Loucy (cell line): ENCODE results near the gene IGSF23.

Experiments
- H2AFZ ChIP-seq: fragments of 200-600 bp; sonication (generic); 2 replicates; pipeline ENCODE4 v1.6.0; 2016; ENCODE audit warnings: antibody characterized with exemption, mild to moderate bottlenecking, low read length, moderate library complexity
- H3F3A ChIP-seq: fragments of 200-600 bp; 2 replicates; pipeline ENCODE4 v1.6.0; 2016; ENCODE audit warnings: antibody characterized with exemption, low read depth, mild to moderate bottlenecking
- H3K27me3 ChIP-seq: fragments of 200-600 bp; sonication (generic); 2 replicates; pipeline ENCODE4 v1.6.1; 2014; ENCODE audit warnings: low read length, mild to moderate bottlenecking; ENCODE audit not compliant: insufficient read depth, poor library complexity, severe bottlenecking
- H3K36me3 ChIP-seq: fragments of 200-600 bp; sonication (generic); 2 replicates; pipeline ENCODE4 v1.6.1; 2016; ENCODE audit warnings: low read length; ENCODE audit not compliant: insufficient read depth
- H3K4me1 ChIP-seq: fragments of 200-600 bp; sonication (generic); 2 replicates; pipeline ENCODE4 v1.5.1; 2014; ENCODE audit warnings: low read length, mild to moderate bottlenecking; ENCODE audit not compliant: insufficient read depth, poor library complexity, severe bottlenecking
- H3K4me2 ChIP-seq: fragments of 200-600 bp; sonication (generic); 2 replicates; pipeline ENCODE4 v1.6.0; 2014; ENCODE audit warnings: antibody characterized with exemption, low read length, low read depth, mild to moderate bottlenecking; ENCODE audit not compliant: poor library complexity, severe bottlenecking
- H3K4me3 ChIP-seq: fragments of 200-600 bp; sonication (generic); 2 replicates; pipeline ENCODE4 v1.5.1; 2014; ENCODE audit warnings: low read length, mild to moderate bottlenecking, mixed read lengths; ENCODE audit not compliant: poor library complexity, severe bottlenecking
- H3K79me2 ChIP-seq: fragments of 200-600 bp; sonication (generic); 2 replicates; pipeline ENCODE4 v1.6.1; 2014; ENCODE audit warnings: low read length; ENCODE audit not compliant: insufficient read depth
- H3K9ac ChIP-seq: fragments of 200-600 bp; sonication (generic); 2 replicates; pipeline ENCODE4 v1.6.0; 2014; ENCODE audit warnings: mild to moderate bottlenecking, low read depth, low read length, moderate library complexity; ENCODE audit not compliant: poor library complexity, severe bottlenecking
- H3K9me2 ChIP-seq: fragments of 200-600 bp; sonication (generic); replicated peaks from 2 replicates; pipeline ENCODE4 v1.6.1; 2016; ENCODE audit warnings: low read depth, low read length, mixed read lengths
- H3K9me3 ChIP-seq: fragments of 200-600 bp; sonication (generic); 2 replicates; pipeline ENCODE4 v1.6.1; 2014; ENCODE audit warnings: mild to moderate bottlenecking, antibody characterized with exemption, low read length, low read depth; ENCODE audit not compliant: insufficient read depth
- H4K20me1 ChIP-seq: fragments of 200-600 bp; sonication (generic); 2 replicates; pipeline ENCODE4 v1.6.0; 2014; ENCODE audit warnings: antibody characterized with exemption, low read length, mild to moderate bottlenecking; ENCODE audit not compliant: insufficient read depth, poor library complexity, severe bottlenecking
- EZH2phosphoT487 ChIP-seq: fragments of 200-600 bp; IDR thresholded peaks from 2 replicates; pipeline ENCODE4 v1.6.1; 2018; ENCODE audit warnings: antibody characterized with exemption, mild to moderate bottlenecking, moderate library complexity, borderline replicate concordance
- TF ChIP-seq, protein P1 (sequence below): fragments of 200-600 bp; sonication (generic); conservative IDR thresholded peaks from 2 replicates; pipeline ENCODE4 v1.5.1; 2014; ENCODE audit warnings: mild to moderate bottlenecking, antibody characterized with exemption, low read length

IGSF23 gene

DNA sequence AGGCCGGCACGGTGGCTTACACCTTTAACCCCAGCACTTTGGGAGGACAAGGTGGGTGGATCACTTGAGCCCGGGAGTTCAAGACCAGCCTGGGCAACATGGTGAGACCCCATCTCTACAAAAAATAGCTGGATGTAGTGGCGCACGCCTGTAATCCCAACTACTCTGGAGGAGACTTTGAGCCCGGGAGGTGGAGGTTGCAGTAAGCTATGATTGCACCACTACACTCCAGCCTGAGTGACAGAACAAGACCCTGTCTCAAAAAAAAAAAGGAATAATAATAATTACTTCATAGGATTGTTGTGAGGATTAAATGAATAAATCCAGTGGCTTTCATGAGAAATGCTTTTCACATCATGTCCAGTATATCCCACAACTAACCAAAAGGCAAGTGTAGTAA is 8.0 kb downstream of the IGSF23 start:
- no peaks in the 10 kb centered on the region for H3K27me3 ChIP-seq
- no peaks in the 10 kb centered on the region for H3K9me2 ChIP-seq
- H3K9me3 ChIP-seq: no peaks in the 10 kb centered on the region; the same call in 1 of the 2 replicates
- no peaks in the 10 kb centered on the region for H3F3A ChIP-seq
- H3K4me1 ChIP-seq: no peaks in the 10 kb centered on the region
- no peak overlapping the region for H3K4me2 ChIP-seq
- H3K4me3 ChIP-seq: no peak overlapping the region
- H3K36me3 ChIP-seq: no peaks in the 10 kb centered on the region
- TF ChIP-seq EZH2phosphoT487: no peak
- TF ChIP-seq, protein P1, sequence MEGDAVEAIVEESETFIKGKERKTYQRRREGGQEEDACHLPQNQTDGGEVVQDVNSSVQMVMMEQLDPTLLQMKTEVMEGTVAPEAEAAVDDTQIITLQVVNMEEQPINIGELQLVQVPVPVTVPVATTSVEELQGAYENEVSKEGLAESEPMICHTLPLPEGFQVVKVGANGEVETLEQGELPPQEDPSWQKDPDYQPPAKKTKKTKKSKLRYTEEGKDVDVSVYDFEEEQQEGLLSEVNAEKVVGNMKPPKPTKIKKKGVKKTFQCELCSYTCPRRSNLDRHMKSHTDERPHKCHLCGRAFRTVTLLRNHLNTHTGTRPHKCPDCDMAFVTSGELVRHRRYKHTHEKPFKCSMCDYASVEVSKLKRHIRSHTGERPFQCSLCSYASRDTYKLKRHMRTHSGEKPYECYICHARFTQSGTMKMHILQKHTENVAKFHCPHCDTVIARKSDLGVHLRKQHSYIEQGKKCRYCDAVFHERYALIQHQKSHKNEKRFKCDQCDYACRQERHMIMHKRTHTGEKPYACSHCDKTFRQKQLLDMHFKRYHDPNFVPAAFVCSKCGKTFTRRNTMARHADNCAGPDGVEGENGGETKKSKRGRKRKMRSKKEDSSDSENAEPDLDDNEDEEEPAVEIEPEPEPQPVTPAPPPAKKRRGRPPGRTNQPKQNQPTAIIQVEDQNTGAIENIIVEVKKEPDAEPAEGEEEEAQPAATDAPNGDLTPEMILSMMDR: no peak
- H3K9ac ChIP-seq: no peak overlapping the region
- H2AFZ ChIP-seq: no peak overlapping the region
- no peaks in the 10 kb centered on the region for H4K20me1 ChIP-seq
- H3K79me2 ChIP-seq: no peaks in the 10 kb centered on the region

DNA sequence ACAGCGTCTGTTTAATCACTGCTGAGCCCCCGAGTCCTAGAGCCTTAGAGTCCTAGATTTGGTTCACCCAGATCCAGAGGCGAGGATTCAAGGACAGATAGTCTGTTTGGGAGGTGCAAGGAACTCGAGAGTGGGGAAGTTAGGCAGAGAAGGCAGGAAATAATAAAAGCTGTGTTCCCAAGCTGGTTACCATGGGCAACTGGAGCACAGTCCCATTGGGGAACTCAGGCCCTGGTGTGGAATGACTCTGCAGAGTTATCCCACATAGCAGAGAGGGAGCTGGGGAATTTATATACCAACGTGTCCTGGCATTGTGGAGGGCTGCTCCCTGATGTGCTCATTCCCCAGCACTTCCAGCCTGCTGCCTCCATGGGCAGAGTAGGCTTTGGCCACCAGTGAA is 9.7 kb downstream of the IGSF23 start:
- H3K4me2 ChIP-seq: no peak overlapping the region
- H3K79me2 ChIP-seq: no peaks in the 10 kb centered on the region
- H2AFZ ChIP-seq: no peak overlapping the region
- no peaks in the 10 kb centered on the region for H3K4me1 ChIP-seq
- H3K9ac ChIP-seq: no peak overlapping the region
- no peaks in the 10 kb centered on the region; the same call in 1 of the 2 replicates for H3K9me3 ChIP-seq
- no peaks in the 10 kb centered on the region for H3K36me3 ChIP-seq
- H3K4me3 ChIP-seq: no peak overlapping the region
- H3F3A ChIP-seq: no peaks in the 10 kb centered on the region
- H3K27me3 ChIP-seq: no peaks in the 10 kb centered on the region
- no peak for TF ChIP-seq EZH2phosphoT487
- TF ChIP-seq, protein P1: no peak
- H4K20me1 ChIP-seq: no peaks in the 10 kb centered on the region
- H3K9me2 ChIP-seq: no peaks in the 10 kb centered on the region

DNA sequence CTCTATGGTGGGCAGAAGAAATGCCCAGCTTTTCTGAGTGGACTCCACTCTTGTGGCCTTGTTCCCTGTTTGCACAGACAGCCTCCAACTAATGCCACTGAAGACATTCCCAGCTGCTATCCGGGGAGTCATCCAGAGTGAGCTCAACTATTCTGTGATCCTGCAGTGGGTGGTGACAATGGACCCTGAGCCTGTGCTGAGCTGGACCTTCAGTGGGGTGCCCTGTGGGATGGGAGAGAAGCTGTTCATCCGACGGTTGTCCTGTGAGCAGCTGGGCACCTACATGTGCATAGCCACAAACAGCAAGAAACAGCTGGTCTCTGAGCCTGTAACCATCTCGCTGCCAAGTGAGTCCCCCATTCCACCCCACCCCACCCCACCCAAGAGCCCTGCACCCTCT is 10.3 kb downstream of the IGSF23 start:
- no peak for TF ChIP-seq EZH2phosphoT487
- TF ChIP-seq, protein P1: no peak
- Histone ChIP-seq H3K4me1 (no peaks in the 10 kb centered on the region), H3K9me2 (no peaks in the 10 kb centered on the region), H3K9ac (no peak overlapping the region), H3K9me3 (no peaks in the 10 kb centered on the region; the same call in 1 of the 2 replicates), H4K20me1 (no peaks in the 10 kb centered on the region), H3K36me3 (no peaks in the 10 kb centered on the region), H3K79me2 (no peaks in the 10 kb centered on the region), H3F3A (no peaks in the 10 kb centered on the region), H3K27me3 (no peaks in the 10 kb centered on the region), H2AFZ (no peak overlapping the region), H3K4me3 (no peak overlapping the region), H3K4me2 (no peak overlapping the region)
